HCT116 (cell line): ENCODE data around the gene TCP11.

Experiments used
- CTCF ChIP-seq, 3 experiments: fragments of 200-600 bp in 1 of 3; sonication (generic) in 1 of 3; IDR thresholded peaks in 2 of 3; conservative IDR thresholded peaks in 1 of 3; 2 replicates each; pipeline ENCODE4 v1.5.1; 2012 to 2017; ENCODE audit warnings: low read depth in 2 of 3, low read length in 2 of 3, antibody characterized with exemption in 1 of 3, borderline replicate concordance in 1 of 3, control low read depth in 1 of 3, mild to moderate bottlenecking in 1 of 3, mixed read lengths in 1 of 3, mixed run types in 1 of 3, moderate library complexity in 1 of 3; ENCODE audit not compliant: insufficient read depth in 1 of 3
- JUND ChIP-seq: IDR thresholded peaks from 2 replicates; pipeline ENCODE4 v1.6.1; 2012

GRCh38 chr6:35124356-35124755 lies 16.8 kb downstream of the TCP11 start:
- TF ChIP-seq CTCF (IDR thresholded peaks at IDR 0.05 in 2 of 3, conservative IDR thresholded peaks at IDR 0.05 in 1 of 3; ENCODE audit: borderline replicate concordance in 1 of 3, insufficient read depth in 1 of 3, low read depth in 2 of 3, low read length in 2 of 3) (no peak), JUND (no peak)
